Activated naive CD4-positive, alpha-beta T cell treated with anti-CD3 and anti-CD28 coated beads for 36 hours (primary cell): Measurements from ENCODE around the gene GCHFR. TPM values are rescaled to one million over a fixed set of nuclear protein-coding genes. Genes with fewer than 3 reads are reported as not detected.

Experiments
- CTCF ChIA-PET: fragments of 350-600 bp; sonication (Branson Sonifier 250); formaldehyde crosslinking; loops from one replicate; lab custom pipeline; 2021; ENCODE audit warnings: antibody characterized with exemption; lab: Charles Lee
- DNase-seq: peaks from one replicate; pipeline ENCODE4 v3.0.0-alpha.2; 2020
- H3K27ac Mint-ChIP-seq: one replicate; pipeline ENCODE4 v1.8.0; 2021; ENCODE audit warnings: mild to moderate bottlenecking, mixed read lengths
- H3K27me3 Mint-ChIP-seq: one replicate; pipeline ENCODE4 v1.8.0; 2021; ENCODE audit warnings: low read depth, mixed read lengths
- H3K36me3 Mint-ChIP-seq: one replicate; pipeline ENCODE4 v1.8.0; 2021; ENCODE audit warnings: low read depth, mixed read lengths
- H3K4me1 Mint-ChIP-seq: one replicate; pipeline ENCODE4 v1.8.0; 2021; ENCODE audit warnings: low read depth, mixed read lengths
- H3K4me3 Mint-ChIP-seq: one replicate; pipeline ENCODE4 v1.8.0; 2021; ENCODE audit warnings: mild to moderate bottlenecking, moderate library complexity, mixed read lengths
- H3K9me3 Mint-ChIP-seq: one replicate; pipeline ENCODE4 v1.8.0; 2021; ENCODE audit warnings: mixed read lengths
- intact Hi-C: fragments of 100-400 bp; cut with micrococcal nuclease; formaldehyde crosslinking; loops from one replicate; pipeline ENCODE4 v1.15.1; 2023
- total RNA-seq, 2 experiments: library from RNA; stranded (reverse); gene quantifications; one replicate each; pipeline ENCODE4 v1.2.3, GENCODE V29; 2021

The GCHFR gene
- total RNA-seq, 2 experiments from 2014 or later: 28.1 to 32.7 TPM

GRCh38 chr15:40803076-40803475 lies 39.2 kb downstream of the GCHFR start:
- Mint-ChIP-seq H3K36me3 (peaks cover 24% of the 10 kb centered on the region), H3K4me1 (peaks cover 42% of the 10 kb centered on the region), H3K9me3 (no peaks in the 10 kb centered on the region), H3K27ac (no peak overlapping the region), H3K4me3 (no peak overlapping the region), H3K27me3 (no peaks in the 10 kb centered on the region)
- CTCF ChIA-PET: interaction anchor here (0.6 to 1.2 kb wide), 6 partner anchors 16 to 118 kb away, joined by 3 to 6 read pairs (median 4); no protein-coding TSS in a partner anchor
- no peak for DNase-seq
- intact Hi-C loops: no loop called here

GRCh38 chr15:40803688-40804087 lies 39.8 kb downstream of the GCHFR start:
- Mint-ChIP-seq H3K36me3 (peaks cover 21% of the 10 kb centered on the region), H3K27ac (no peak overlapping the region), H3K4me1 (peaks cover 42% of the 10 kb centered on the region), H3K9me3 (no peaks in the 10 kb centered on the region), H3K4me3 (no peak overlapping the region), H3K27me3 (no peaks in the 10 kb centered on the region)
- DNase-seq: no peak
- intact Hi-C loops: no loop called here
- CTCF ChIA-PET: interaction anchor here (0.6 to 1.2 kb wide), 8 partner anchors 16 to 215 kb away, joined by 3 to 6 read pairs (median 4); no protein-coding TSS in a partner anchor

GRCh38 chr15:40806672-40807027 lies 42.8 kb downstream of the GCHFR start:
- H3K27me3 Mint-ChIP-seq: no peaks in the 10 kb centered on the region
- no peak for DNase-seq
- peak overlapping the region; percentile 93 for H3K27ac Mint-ChIP-seq
- intact Hi-C loops: loop anchor here (1.0 to 5.0 kb wide), 13 partner anchors 19 to 526 kb away; partner anchors contain the start of genes CHAC1, CHP1, EXD1 and INO80
- H3K9me3 Mint-ChIP-seq: no peaks in the 10 kb centered on the region
- H3K4me1 Mint-ChIP-seq: peaks cover 29% of the 10 kb centered on the region
- H3K36me3 Mint-ChIP-seq: peaks cover 12% of the 10 kb centered on the region
- H3K4me3 Mint-ChIP-seq: peak overlapping the region; percentile 86
- CTCF ChIA-PET: interaction anchor here (1.0 to 2.3 kb wide), 2 partner anchors 18 to 24 kb away, joined by 3 to 7 read pairs; no protein-coding TSS in a partner anchor

GRCh38 chr15:40807028-40807887 lies 43.4 kb downstream of the GCHFR start, which contains the start of the genes DNAJC17 and ZFYVE19:
Gene DNAJC17, minus strand, starts transcription at chr15:40807473. Its CDS starts 27 bp downstream, at chr15:40807446.
Gene ZFYVE19, plus strand, starts transcription at chr15:40807089. Its CDS starts 501 bp downstream, at chr15:40807590.
- Mint-ChIP-seq H3K27ac (peak within 1 kb of the TSS; percentile 93), H3K4me3 (peak within 1 kb of the TSS; percentile 86), H3K4me1 (peaks cover 23% of the 10 kb centered on the region), H3K36me3 (peaks cover 7% of the 10 kb centered on the region), H3K9me3 (no peaks in the 10 kb centered on the region), H3K27me3 (no peaks in the 10 kb centered on the region)
- CTCF ChIA-PET: interaction anchor here (0.7 to 2.3 kb wide), 3 partner anchors 24 to 53 kb away, joined by 3 to 7 read pairs (median 4); no protein-coding TSS in a partner anchor
- DNase-seq: peak; percentile 97
- intact Hi-C loops: loop anchor here (1.0 to 5.0 kb wide), 13 partner anchors 20 to 525 kb away; partner anchors contain the start of genes CHAC1, CHP1, EXD1 and INO80

GRCh38 chr15:40807888-40808461 lies 44.1 kb downstream of the GCHFR start:
- Mint-ChIP-seq H3K4me1 (peaks cover 23% of the 10 kb centered on the region), H3K9me3 (no peaks in the 10 kb centered on the region), H3K27ac (peak overlapping the region; percentile 58), H3K27me3 (no peaks in the 10 kb centered on the region), H3K4me3 (peak overlapping the region; percentile 86), H3K36me3 (peaks cover 6% of the 10 kb centered on the region)
- intact Hi-C loops: loop anchor here (1.0 to 5.0 kb wide), 13 partner anchors 21 to 524 kb away; partner anchors contain the start of genes CHAC1, CHP1, EXD1 and INO80
- DNase-seq: no peak
- CTCF ChIA-PET: interaction anchor here (0.7 to 2.3 kb wide), 3 partner anchors 25 to 52 kb away, joined by 3 to 7 read pairs (median 4); no protein-coding TSS in a partner anchor

GRCh38 chr15:40808861-40809450 lies 45.1 kb downstream of the GCHFR start:
- H3K36me3 Mint-ChIP-seq: peaks cover 9% of the 10 kb centered on the region
- CTCF ChIA-PET: interaction anchor here (0.5 to 2.3 kb wide), 2 partner anchors 26 to 52 kb away, joined by 3 to 7 read pairs; no protein-coding TSS in a partner anchor
- H3K9me3 Mint-ChIP-seq: no peaks in the 10 kb centered on the region
- no peak overlapping the region for H3K27ac Mint-ChIP-seq
- DNase-seq: peak; percentile 10
- intact Hi-C loops: loop anchor here (5.0 kb wide), 2 partner anchors 423 to 427 kb away; partner anchors contain the start of genes CHP1, EXD1 and KNSTRN
- H3K4me1 Mint-ChIP-seq: peaks cover 19% of the 10 kb centered on the region
- H3K27me3 Mint-ChIP-seq: no peaks in the 10 kb centered on the region
- H3K4me3 Mint-ChIP-seq: peak overlapping the region; percentile 86

GRCh38 chr15:40812721-40813425 lies 49.0 kb downstream of the GCHFR start:
- no peaks in the 10 kb centered on the region for H3K27me3 Mint-ChIP-seq
- CTCF ChIA-PET: interaction anchor here (1.0 kb wide), 1 partner anchor 45 kb away, joined by 3 read pairs; no protein-coding TSS in a partner anchor

GRCh38 chr15:40815042-40815698 lies 51.3 kb downstream of the GCHFR start:
- Mint-ChIP-seq H3K27ac (no peak overlapping the region), H3K36me3 (peaks cover 8% of the 10 kb centered on the region), H3K4me3 (no peak overlapping the region), H3K27me3 (no peaks in the 10 kb centered on the region), H3K9me3 (no peaks in the 10 kb centered on the region), H3K4me1 (no peaks in the 10 kb centered on the region)
- intact Hi-C loops: no loop called here
- CTCF ChIA-PET: interaction anchor here (0.6 to 1.0 kb wide), 2 partner anchors 24 to 54 kb away, joined by 3 read pairs; no protein-coding TSS in a partner anchor
- no peak for DNase-seq

More at GRCh38 chr15:40812721-40813425, 49.0 kb downstream of the GCHFR start:
- Mint-ChIP-seq H3K9me3 (no peaks in the 10 kb centered on the region), H3K27ac (no peak overlapping the region), H3K4me3 (no peak overlapping the region), H3K36me3 (peaks cover 8% of the 10 kb centered on the region), H3K4me1 (peaks cover 9% of the 10 kb centered on the region)
- DNase-seq: no peak
- intact Hi-C loops: no loop called here
